Lung (tissue), 13 donors: ENCODE measurements around the gene DHRS3. TPM values are rescaled to one million over a fixed set of nuclear protein-coding genes. Genes with fewer than 3 reads are reported as not detected.
A peak's percentile ranks its signal among the peaks of the same experiment; 100 is the strongest.

Source experiments
- ATAC-seq: fragments of 200-7000 bp; cut with Tn5 transposase; one replicate; pipeline ENCODE4 v1.9.1; 2020; ENCODE audit warnings: moderate number of reproducible peaks; ENCODE audit not compliant: insufficient read depth, low FRiP score
- DNase-seq, 3 donors: peaks; one replicate each; pipeline ENCODE4 v3.0.0-alpha.2; 2013 to 2017
- H3K27ac ChIP-seq, 2 donors: one replicate each; pipeline ENCODE4 v1.5.1; 2013; ENCODE audit warnings: mild to moderate bottlenecking in 2 of 2, moderate library complexity in 2 of 2, control low read depth in 1 of 2, inconsistent platforms in 1 of 2, low read depth in 1 of 2, low read length in 1 of 2
- H3K27me3 ChIP-seq, 3 donors: one replicate each; pipeline ENCODE4 v1.5.1; 2013; ENCODE audit warnings: low read length in 2 of 3; ENCODE audit not compliant: control insufficient read depth in 3 of 3, insufficient read depth in 3 of 3
- H3K36me3 ChIP-seq, 4 donors: one replicate each; pipeline ENCODE4 v1.5.1; 2013; ENCODE audit warnings: low read length in 4 of 4, mild to moderate bottlenecking in 1 of 4, moderate library complexity in 1 of 4; ENCODE audit not compliant: control insufficient read depth in 4 of 4, insufficient read depth in 4 of 4
- H3K4me1 ChIP-seq, 5 donors: one replicate each; pipeline ENCODE4 v1.5.1; 2013; ENCODE audit warnings: low read length in 5 of 5, mild to moderate bottlenecking in 2 of 5, moderate library complexity in 1 of 5; ENCODE audit not compliant: control insufficient read depth in 5 of 5, insufficient read depth in 5 of 5
- H3K4me3 ChIP-seq: one replicate; pipeline ENCODE4 v1.5.1; 2013; ENCODE audit warnings: mild to moderate bottlenecking, control low read depth, moderate library complexity
- H3K9ac ChIP-seq, 2 donors: one replicate each; pipeline ENCODE4 v1.5.1; 2013; ENCODE audit warnings: low read length in 2 of 2, control low read depth in 1 of 2; ENCODE audit not compliant: insufficient read depth in 1 of 2
- H3K9me3 ChIP-seq, 4 donors: one replicate each; pipeline ENCODE4 v1.5.1; 2013; ENCODE audit warnings: low read length in 3 of 4, mild to moderate bottlenecking in 1 of 4, moderate library complexity in 1 of 4; ENCODE audit not compliant: control insufficient read depth in 4 of 4, insufficient read depth in 3 of 4
- CTCF ChIP-seq: IDR thresholded peaks from 2 replicates; pipeline ENCODE4 v1.5.1; 2012; ENCODE audit warnings: mild to moderate bottlenecking; ENCODE audit errors: control extremely low read depth, extremely low read depth
- WGBS, 2 donors: extraction: QIAGEN DNeasy Blood & Tissue Kit; methylation state at CpG; one replicate each; pipeline ENCODE4 v1.1.7; 2013; 5-methylcytosine and 5-hydroxymethylcytosine counted together
- polyA plus RNA-seq, 2 donors: library from polyadenylated mRNA; stranded (reverse); fragments of 200-250 nt; gene quantifications; one replicate each; pipeline ENCODE4 v1.2.1, GENCODE V29; 2013
- small RNA-seq: library from RNA; depleted of rRNA; stranded (forward); fragments of <200 nt; gene quantifications from one replicate; pipeline ENCODE3, GENCODE V24; 2014; ENCODE audit warnings: low replicate concordance
- total RNA-seq, 2 donors: library from RNA; depleted of rRNA in 1 of 2; stranded (reverse); fragments of >200 nt in 1 of 2; gene quantifications; one replicate each; pipeline ENCODE4 v1.2.1, GENCODE V29; 2014 to 2021
- donor health status: control.
- donor health status: control.
- donor health status: Bipolar disorder and iron deficiency.
- donor health status: healthy.
- donor health status: DM: yes; HTN: yes; CAD: no.

The DHRS3 gene
- total and polyA plus RNA-seq, 4 donors, result 56.7 to 109 (median 79.8) TPM

GRCh38 chr1:12519693-12520364 lies 98.2 kb downstream of the DHRS3 start:
- Histone ChIP-seq H3K4me3 (no peak overlapping the region), H3K36me3 (no peaks in the 10 kb centered on the region), H3K4me1 (peaks cover 4 to 15% (median 7%) of the 10 kb centered on the region in 5 donors), H3K9ac (no peak overlapping the region), H3K9me3 (no peaks in the 10 kb centered on the region), H3K27me3 (no peaks in the 10 kb centered on the region), H3K27ac (no peak overlapping the region)
- 94% methylated on average over 11 of the region's 11 CpGs for WGBS, 2 donors
- DNase-seq (no peak), ATAC-seq (no peak)
- no peak for TF ChIP-seq CTCF

DNA sequence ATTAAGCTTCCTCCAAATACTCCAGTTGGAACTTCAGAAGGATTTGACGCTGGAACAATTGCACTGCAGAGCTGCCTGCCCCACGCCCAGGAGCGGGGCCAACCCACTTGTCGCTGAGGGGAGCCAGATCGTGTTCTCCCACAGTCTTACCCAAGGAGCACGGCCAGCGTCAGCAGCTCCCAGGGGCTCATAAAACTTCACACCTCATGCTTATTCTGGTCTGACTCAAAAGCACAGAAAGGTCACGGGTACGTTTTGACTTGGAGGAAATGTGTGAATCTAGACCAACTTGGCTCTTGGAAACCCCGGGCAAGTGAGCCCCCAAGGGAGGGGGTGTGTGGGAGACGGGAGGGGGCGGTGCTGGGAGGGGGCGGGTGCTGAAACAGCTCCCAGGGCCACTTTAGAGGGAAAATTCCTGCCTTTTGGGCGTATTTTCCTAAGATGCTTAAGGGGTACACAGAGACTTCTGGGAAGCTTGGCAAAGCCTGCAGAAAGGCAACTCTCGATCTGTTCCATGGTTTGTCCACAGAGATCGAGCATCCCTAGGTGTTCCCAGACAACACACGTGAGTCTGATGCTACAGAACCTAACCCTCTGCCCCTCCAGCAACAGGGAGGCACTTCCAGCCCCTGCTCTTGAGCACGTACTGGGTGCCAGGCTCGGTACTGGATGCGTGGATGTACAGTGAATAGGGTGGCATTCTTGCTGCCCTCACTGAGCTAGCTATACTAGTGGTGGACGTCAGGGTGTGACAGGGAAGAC lies 98.9 kb downstream of the DHRS3 start:
- H3K4me3 ChIP-seq, result no peak overlapping the region
- H3K9ac ChIP-seq, result no peak overlapping the region
- H3K9me3 ChIP-seq, result no peaks in the 10 kb centered on the region
- DNase-seq (peak; percentile 60 to 76 (median 67)), ATAC-seq (peak; percentile 72)
- peaks cover 4 to 15% (median 7%) of the 10 kb centered on the region in 5 donors for H3K4me1 ChIP-seq
- TF ChIP-seq CTCF, result no peak
- WGBS, 2 donors, result 42 to 68% methylated on average over 21 of the region's 21 CpGs
- H3K36me3 ChIP-seq, result no peaks in the 10 kb centered on the region
- no peaks in the 10 kb centered on the region for H3K27me3 ChIP-seq
- no peak overlapping the region for H3K27ac ChIP-seq

Small RNA genes within 50 kb of the gene (small RNA-seq; reads per million reads assigned to genes)
- gene MIR6730 (not detected), gene RNU6ATAC18P (not detected)

Other genes starting within 250 kb of the DHRS3 start
- not detected for gene AADACL4, start 25.9 kb upstream of the DHRS3 start, total RNA-seq
- gene AADACL4, start 25.9 kb upstream of the DHRS3 start, polyA plus RNA-seq, result not detected
- not detected for gene AADACL3, start 97.9 kb upstream of the DHRS3 start, total RNA-seq
- not detected for gene AADACL3, start 97.9 kb upstream of the DHRS3 start, polyA plus RNA-seq
- 1 to 10 TPM; 1.3 to 8.5 TPM for gene CFAP107, start 128.0 kb upstream of the DHRS3 start, total RNA-seq
- gene CFAP107, start 128.0 kb upstream of the DHRS3 start, polyA plus RNA-seq, result 1 to 10 TPM; 2.4 to 2.5 TPM
- not detected for gene PRAMEF12, start 155.5 kb upstream of the DHRS3 start, total RNA-seq
- not detected for gene PRAMEF12, start 155.5 kb upstream of the DHRS3 start, polyA plus RNA-seq
- not detected for gene PRAMEF1, start 173.2 kb upstream of the DHRS3 start, total RNA-seq
- gene PRAMEF1, start 173.2 kb upstream of the DHRS3 start, polyA plus RNA-seq, result not detected
- not detected for gene PRAMEF11, start 213.2 kb upstream of the DHRS3 start, total RNA-seq
- not detected for gene PRAMEF11, start 213.2 kb upstream of the DHRS3 start, polyA plus RNA-seq
- gene HNRNPCL1, start 230.5 kb upstream of the DHRS3 start, total RNA-seq, result not detected
- not detected for gene HNRNPCL1, start 230.5 kb upstream of the DHRS3 start, polyA plus RNA-seq
- gene PRAMEF2, start 238.9 kb upstream of the DHRS3 start, total RNA-seq, result not detected
- gene PRAMEF2, start 238.9 kb upstream of the DHRS3 start, polyA plus RNA-seq, result not detected